Measurements from ENCODE around the gene HAUS3. TPM values are rescaled to one million over a fixed set of nuclear protein-coding genes. Genes with fewer than 3 reads are reported as not detected.
A peak's percentile ranks its signal among the peaks of the same experiment; 100 is the strongest.

Gene HAUS3
- total and polyA plus RNA-seq, 3 donors from 2014 or later = 13.8 to 44.0 (median 40.1) TPM

DNA sequence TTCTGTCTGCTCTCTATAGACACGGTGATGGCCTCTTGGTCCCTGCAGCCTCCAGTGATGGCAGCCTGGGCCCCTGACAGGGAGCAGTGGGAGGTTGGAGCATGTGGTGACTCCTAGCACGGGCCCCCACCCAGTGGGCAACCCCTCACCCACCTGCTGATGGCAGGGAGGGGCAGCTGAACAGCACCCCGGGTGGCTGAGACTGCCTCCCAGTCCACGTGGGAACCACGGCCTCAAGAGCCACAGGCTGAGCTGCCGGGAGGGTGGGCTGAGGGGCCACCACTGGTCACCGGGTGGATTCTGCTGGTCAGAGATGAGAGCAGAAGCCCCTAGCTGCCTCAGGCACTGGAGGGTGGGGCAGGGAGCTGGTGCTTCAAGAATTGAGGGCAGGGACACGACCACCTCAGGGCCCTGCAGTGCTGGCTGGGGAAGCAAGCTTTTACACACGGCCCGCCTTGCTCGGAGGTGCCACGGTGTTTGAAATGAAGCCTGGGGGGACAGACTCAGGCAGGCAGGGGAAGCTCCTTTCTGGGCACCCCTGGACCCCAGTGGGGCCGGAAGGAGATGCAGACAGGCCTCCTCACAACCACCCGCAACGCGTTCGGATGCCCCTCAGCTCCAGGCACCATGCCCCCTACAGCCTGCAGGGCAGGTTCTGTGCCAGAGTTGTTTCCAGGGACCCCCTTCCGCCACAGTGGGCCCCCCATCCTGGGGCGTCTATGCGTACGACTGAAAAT lies 6.3 kb upstream of the HAUS3 start:
- Histone ChIP-seq H3K4me3 (no peak overlapping the region), H3K27ac (no peak overlapping the region), H3K4me1 (peaks cover 20% of the 10 kb centered on the region), H3K36me3 (ENCODE audit: low read depth, missing control alignments) (no peaks in the 10 kb centered on the region), H3K9me3 (no peaks in the 10 kb centered on the region), H3K27me3 (no peaks in the 10 kb centered on the region)
- TF ChIP-seq, protein P1, sequence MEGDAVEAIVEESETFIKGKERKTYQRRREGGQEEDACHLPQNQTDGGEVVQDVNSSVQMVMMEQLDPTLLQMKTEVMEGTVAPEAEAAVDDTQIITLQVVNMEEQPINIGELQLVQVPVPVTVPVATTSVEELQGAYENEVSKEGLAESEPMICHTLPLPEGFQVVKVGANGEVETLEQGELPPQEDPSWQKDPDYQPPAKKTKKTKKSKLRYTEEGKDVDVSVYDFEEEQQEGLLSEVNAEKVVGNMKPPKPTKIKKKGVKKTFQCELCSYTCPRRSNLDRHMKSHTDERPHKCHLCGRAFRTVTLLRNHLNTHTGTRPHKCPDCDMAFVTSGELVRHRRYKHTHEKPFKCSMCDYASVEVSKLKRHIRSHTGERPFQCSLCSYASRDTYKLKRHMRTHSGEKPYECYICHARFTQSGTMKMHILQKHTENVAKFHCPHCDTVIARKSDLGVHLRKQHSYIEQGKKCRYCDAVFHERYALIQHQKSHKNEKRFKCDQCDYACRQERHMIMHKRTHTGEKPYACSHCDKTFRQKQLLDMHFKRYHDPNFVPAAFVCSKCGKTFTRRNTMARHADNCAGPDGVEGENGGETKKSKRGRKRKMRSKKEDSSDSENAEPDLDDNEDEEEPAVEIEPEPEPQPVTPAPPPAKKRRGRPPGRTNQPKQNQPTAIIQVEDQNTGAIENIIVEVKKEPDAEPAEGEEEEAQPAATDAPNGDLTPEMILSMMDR (IDR thresholded peaks at IDR 0.05) = no peak
- no peak for TF ChIP-seq POLR2A (IDR thresholded peaks at IDR 0.05)
- intact Hi-C loops (cut with DNase I; ENCODE audit: low total_unique reads) = no loop called here
- WGBS, 2 donors = 81% methylated on average over 15 to 21 of the region's 21 CpGs
- DNase-seq = no peak

DNA sequence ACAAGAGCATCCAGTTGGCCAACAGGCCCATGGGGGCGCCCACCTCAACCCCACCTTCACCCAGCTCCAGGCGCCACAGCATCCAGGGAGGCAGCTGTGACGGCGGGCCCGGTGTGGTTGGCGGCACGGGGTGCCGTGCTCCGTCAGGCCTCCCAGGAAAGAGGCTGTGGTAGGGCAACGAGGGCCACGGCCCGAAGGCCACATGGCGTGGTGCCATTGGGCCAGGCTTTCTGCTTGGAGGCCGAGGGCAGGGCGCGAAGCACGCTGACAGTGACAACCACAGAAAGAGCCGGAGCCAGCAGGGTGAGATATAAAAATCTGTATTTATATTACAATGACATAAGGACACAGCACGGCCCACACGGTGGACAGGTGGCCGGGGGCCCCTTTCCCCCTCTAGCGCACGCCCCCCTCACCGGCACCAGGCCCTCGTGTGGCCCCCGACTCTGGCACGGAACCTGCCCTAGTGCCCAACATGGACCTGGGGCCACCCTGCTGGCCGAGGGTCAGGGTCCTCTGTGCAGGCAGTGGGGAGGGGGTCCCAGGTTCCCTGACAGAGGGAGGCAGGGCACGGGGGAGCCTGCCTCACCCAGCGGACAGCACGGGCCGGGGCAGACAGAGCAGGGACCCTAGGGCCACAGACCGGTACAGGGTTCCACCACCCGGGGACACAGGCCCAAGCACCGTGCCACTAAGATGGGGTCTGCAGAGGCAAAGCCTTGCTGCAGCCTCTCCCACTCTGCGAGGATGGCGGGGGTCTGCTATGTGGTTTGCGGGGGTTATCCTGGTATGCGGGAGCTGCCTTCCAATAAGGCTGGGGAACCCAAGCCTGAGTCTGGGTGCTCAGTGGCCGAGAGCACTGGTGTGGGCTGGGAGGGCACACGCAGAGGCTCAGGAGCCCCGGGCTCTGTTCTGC lies 5.5 kb upstream of the HAUS3 start:
- Histone ChIP-seq H3K27ac (no peak overlapping the region), H3K36me3 (ENCODE audit: low read depth, missing control alignments) (no peaks in the 10 kb centered on the region), H3K9me3 (no peaks in the 10 kb centered on the region), H3K4me1 (peaks cover 21% of the 10 kb centered on the region), H3K4me3 (no peak overlapping the region), H3K27me3 (no peaks in the 10 kb centered on the region)
- peak; percentile 12 for DNase-seq
- intact Hi-C loops (cut with DNase I; ENCODE audit: low total_unique reads) = no loop called here
- 77 to 88% methylated on average over 10 to 42 of the region's 42 CpGs for WGBS, 2 donors
- TF ChIP-seq, protein P1 (IDR thresholded peaks at IDR 0.05) = no peak
- no peak for TF ChIP-seq POLR2A (IDR thresholded peaks at IDR 0.05)

DNA sequence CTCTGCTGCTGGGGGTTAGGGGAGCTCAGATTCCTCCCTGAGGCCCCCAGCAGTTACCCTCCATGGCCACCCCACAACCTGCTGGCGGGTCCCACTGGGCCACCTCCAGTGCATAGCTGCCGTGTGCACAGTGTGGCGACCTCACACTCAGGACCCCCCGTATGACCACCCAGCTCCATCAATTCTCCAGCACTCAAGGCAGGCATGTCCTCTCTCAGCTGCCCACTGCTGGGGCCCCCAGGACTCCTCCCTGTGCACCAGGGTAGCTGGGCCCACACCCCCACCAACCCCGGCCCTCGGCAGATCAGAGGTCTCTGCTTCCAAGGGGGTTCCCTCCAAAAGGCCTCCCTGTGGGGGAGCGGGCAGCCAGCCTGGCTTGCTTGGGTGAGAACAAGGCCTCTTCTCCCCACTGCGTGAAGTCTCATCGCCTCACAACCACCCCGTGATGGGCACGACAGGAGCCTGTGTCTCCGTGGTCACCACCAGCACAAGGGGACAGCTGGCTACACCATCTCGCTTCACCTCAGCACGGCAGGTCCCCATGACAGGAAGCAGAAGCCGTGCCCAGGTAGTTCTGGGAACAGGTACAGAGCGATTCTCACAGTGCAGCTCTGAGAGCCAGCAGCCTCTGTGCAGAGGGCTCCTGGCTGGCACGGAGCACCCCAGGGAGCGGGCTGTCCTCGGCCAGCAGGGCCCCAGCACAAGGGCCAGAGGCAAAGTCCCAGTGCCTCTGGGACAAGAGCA lies 4.6 kb upstream of the HAUS3 start:
- TF ChIP-seq POLR2A (IDR thresholded peaks at IDR 0.05) = no peak
- TF ChIP-seq, protein P1 (IDR thresholded peaks at IDR 0.05) = no peak
- H3K27me3 ChIP-seq = no peaks in the 10 kb centered on the region
- peaks cover 21% of the 10 kb centered on the region for H3K4me1 ChIP-seq
- DNase-seq = peak; percentile 11
- H3K9me3 ChIP-seq = no peaks in the 10 kb centered on the region
- H3K36me3 ChIP-seq (ENCODE audit: low read depth, missing control alignments) = no peaks in the 10 kb centered on the region
- 91 to 96% methylated on average over 14 to 19 of the region's 19 CpGs for WGBS, 2 donors
- no peak overlapping the region for H3K4me3 ChIP-seq
- no peak overlapping the region for H3K27ac ChIP-seq
- intact Hi-C loops (cut with DNase I; ENCODE audit: low total_unique reads) = no loop called here

DNA sequence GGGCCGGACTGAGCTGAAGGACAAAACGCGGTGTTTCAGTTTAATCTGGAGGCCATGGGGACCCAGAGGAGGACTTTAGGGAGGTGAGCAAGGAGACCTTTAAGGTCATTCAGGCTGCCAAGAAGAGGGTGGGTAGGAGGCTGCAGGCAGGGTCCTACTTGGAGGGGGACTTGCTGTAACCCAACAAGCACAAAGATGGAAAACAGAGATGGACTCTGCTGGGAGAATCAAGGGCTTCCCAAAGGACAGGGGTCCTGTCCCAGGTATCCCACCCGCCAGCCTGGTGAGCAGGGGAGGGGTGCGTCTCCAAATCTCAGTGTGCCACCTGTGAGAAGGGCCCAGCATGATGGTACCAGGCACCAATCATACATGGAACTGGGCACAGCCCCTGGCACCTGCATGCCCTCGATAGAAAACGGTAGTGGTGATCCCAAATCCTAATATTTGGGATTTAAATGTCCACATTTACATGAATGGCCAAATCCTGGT lies 3.9 kb upstream of the HAUS3 start:
- H3K4me1 ChIP-seq = peaks cover 21% of the 10 kb centered on the region
- peak overlapping the region in 1 of 2 donors; percentile 70 for H3K27ac ChIP-seq
- no peak overlapping the region for H3K4me3 ChIP-seq
- intact Hi-C loops (cut with DNase I; ENCODE audit: low total_unique reads) = no loop called here
- 64 to 74% methylated on average over 6 to 7 of the region's 7 CpGs for WGBS, 2 donors
- no peaks in the 10 kb centered on the region for H3K9me3 ChIP-seq
- H3K36me3 ChIP-seq (ENCODE audit: low read depth, missing control alignments) = no peaks in the 10 kb centered on the region
- DNase-seq = peak; percentile 14
- no peaks in the 10 kb centered on the region for H3K27me3 ChIP-seq
- TF ChIP-seq POLR2A (IDR thresholded peaks at IDR 0.05) = no peak
- TF ChIP-seq, protein P1 (IDR thresholded peaks at IDR 0.05) = no peak

All from testis (tissue), 3 donors.